ENCODE data around the gene KIF17. TPM values are rescaled to one million over a fixed set of nuclear protein-coding genes. Genes with fewer than 3 reads are reported as not detected.

The KIF17 gene
- total RNA-seq, 1 donor from 2014 or later, result 2.5 TPM

GRCh38 chr1:20695515-20695914, 22.3 kb downstream of the KIF17 start:
- Histone ChIP-seq H3K9me3 (no peaks in the 10 kb centered on the region), H3K4me3 (no peak overlapping the region), H3K4me1 (peaks cover 27% of the 10 kb centered on the region), H3K27ac (no peak overlapping the region), H3K36me3 (no peaks in the 10 kb centered on the region), H3K27me3 (no peaks in the 10 kb centered on the region)
- DNase-seq (ENCODE audit: extremely low spot score in 2 of 2), result no peak
- intact Hi-C loops (cut with DNase I), result no loop called here
- TF ChIP-seq CTCF (IDR thresholded peaks at IDR 0.05) (no peak), POLR2A (IDR thresholded peaks at IDR 0.05) (no peak), POLR2AphosphoS5 (IDR thresholded peaks at IDR 0.05; ENCODE audit: insufficient read depth in 1 of 2, low read depth in 1 of 2) (no peak)

DNA sequence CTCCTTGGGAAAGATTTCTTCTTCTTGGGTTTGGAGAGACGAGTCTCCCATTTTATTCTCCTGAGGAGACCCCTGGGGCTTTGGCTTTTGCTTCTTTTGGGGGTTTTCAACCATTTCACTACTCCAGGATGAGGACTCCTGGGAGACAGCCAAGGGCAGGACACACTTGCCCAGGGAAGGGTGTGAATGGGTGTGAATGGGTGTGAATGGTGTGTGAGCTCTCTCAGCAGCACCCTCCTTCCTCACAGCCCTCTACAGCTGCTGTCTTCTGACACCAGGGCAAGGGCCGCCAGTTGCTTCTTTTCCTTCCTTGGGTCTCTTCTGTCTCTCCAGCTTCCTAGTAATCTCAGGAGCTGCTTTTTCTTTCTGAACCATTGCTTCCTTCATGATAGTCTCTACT, 24.2 kb downstream of the KIF17 start:
- TF ChIP-seq CTCF (IDR thresholded peaks at IDR 0.05), result no peak
- TF ChIP-seq POLR2AphosphoS5 (IDR thresholded peaks at IDR 0.05; ENCODE audit: insufficient read depth in 1 of 2, low read depth in 1 of 2), result no peak
- TF ChIP-seq POLR2A (IDR thresholded peaks at IDR 0.05), result no peak
- intact Hi-C loops (cut with DNase I), result no loop called here
- no peak overlapping the region for H3K4me3 ChIP-seq

GRCh38 chr1:20691872-20692271, 25.9 kb downstream of the KIF17 start:
- intact Hi-C loops (cut with DNase I), result no loop called here
- H3K27me3 ChIP-seq, result no peaks in the 10 kb centered on the region
- no peak overlapping the region for H3K27ac ChIP-seq
- H3K9me3 ChIP-seq, result no peaks in the 10 kb centered on the region
- H3K36me3 ChIP-seq, result no peaks in the 10 kb centered on the region
- peaks cover 5% of the 10 kb centered on the region for H3K4me1 ChIP-seq
- no peak for TF ChIP-seq POLR2A (IDR thresholded peaks at IDR 0.05)
- TF ChIP-seq POLR2AphosphoS5 (IDR thresholded peaks at IDR 0.05; ENCODE audit: insufficient read depth in 1 of 2, low read depth in 1 of 2), result no peak
- no peak for TF ChIP-seq CTCF (IDR thresholded peaks at IDR 0.05)
- H3K4me3 ChIP-seq, result no peak overlapping the region
- DNase-seq (ENCODE audit: extremely low spot score in 2 of 2), result no peak

More for the DNA sequence above, 24.2 kb downstream of the KIF17 start:
- Histone ChIP-seq H3K36me3 (no peaks in the 10 kb centered on the region), H3K27me3 (no peaks in the 10 kb centered on the region), H3K9me3 (no peaks in the 10 kb centered on the region), H3K27ac (no peak overlapping the region), H3K4me1 (peaks cover 23% of the 10 kb centered on the region)
- no peak for DNase-seq (ENCODE audit: extremely low spot score in 2 of 2)

DNA sequence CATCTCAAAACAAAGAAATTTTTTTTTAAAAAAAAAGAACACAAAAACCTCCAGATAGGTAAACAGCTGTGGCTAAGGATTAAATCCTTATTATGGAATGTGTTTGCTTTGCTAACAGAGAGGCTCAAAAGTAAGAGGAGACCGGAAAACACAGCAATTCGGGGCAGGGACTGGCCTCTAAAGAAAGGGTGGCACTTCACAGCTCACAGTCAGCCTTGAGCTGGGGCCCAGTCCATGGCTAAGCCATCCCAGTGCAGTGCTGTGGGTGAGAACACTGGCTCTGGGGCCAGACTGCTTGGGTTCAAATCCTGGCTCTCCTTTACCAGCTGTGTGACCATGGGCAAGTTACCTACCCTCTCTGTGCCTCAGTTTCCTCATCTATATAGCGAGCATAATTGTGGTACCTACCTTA, 28.2 kb downstream of the KIF17 start:
- H3K4me1 ChIP-seq, result no peaks in the 10 kb centered on the region
- H3K36me3 ChIP-seq, result no peaks in the 10 kb centered on the region
- TF ChIP-seq CTCF (IDR thresholded peaks at IDR 0.05), result no peak
- no peak for TF ChIP-seq POLR2AphosphoS5 (IDR thresholded peaks at IDR 0.05; ENCODE audit: insufficient read depth in 1 of 2, low read depth in 1 of 2)
- TF ChIP-seq POLR2A (IDR thresholded peaks at IDR 0.05), result no peak
- H3K27ac ChIP-seq, result no peak overlapping the region
- no peak overlapping the region for H3K4me3 ChIP-seq
- intact Hi-C loops (cut with DNase I), result no loop called here
- no peaks in the 10 kb centered on the region for H3K27me3 ChIP-seq
- no peak for DNase-seq (ENCODE audit: extremely low spot score in 2 of 2)
- H3K9me3 ChIP-seq, result no peaks in the 10 kb centered on the region

DNA sequence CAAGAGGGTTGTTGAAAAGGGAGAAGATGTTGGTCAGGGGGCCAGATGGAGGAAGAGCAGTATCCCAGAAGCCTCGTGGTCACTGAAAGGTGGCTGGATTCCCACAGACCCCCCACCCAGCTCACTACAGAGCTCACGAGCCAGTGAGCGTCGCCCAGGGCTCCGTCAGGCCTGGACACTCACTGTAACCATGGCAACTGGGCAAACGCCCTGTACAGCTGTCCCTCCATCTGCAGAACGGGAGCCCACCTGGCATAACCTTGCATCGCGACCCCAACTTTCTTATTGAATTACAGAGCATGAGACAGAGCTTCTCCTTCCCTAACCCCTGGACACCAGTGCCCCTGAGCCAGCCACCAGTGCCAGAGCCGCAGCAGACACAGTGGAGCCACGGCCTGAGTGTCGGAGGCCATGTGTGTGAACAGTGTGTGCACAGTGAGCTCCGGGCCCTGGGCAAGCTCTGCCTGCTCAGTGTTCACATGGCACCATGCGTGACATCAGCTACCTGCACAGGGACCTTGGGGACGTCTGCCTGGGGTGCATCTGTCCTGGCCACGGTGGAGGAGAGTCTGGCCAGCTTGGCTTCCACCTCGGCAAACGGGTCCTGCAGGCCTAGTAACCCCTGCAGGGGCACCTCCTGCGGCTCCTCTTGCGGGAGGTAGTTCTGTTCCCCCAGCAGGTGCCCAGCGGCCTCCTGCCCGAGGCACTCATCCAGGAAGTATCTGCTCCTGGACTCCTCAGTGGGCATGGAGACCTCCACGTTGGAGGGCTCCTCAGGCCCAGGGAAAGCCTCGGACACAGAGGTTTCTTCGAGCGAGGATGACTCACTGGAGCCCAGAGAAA, 30.7 kb downstream of the KIF17 start:
- intact Hi-C loops (cut with DNase I), result no loop called here

More for the DNA sequence above, 30.7 kb downstream of the KIF17 start:
- no peaks in the 10 kb centered on the region for H3K4me1 ChIP-seq
- DNase-seq (ENCODE audit: extremely low spot score in 2 of 2), result no peak
- H3K4me3 ChIP-seq, result no peak overlapping the region
- H3K27ac ChIP-seq, result no peak overlapping the region
- H3K27me3 ChIP-seq, result no peaks in the 10 kb centered on the region
- no peaks in the 10 kb centered on the region for H3K36me3 ChIP-seq
- TF ChIP-seq POLR2A (IDR thresholded peaks at IDR 0.05), result no peak
- TF ChIP-seq CTCF (IDR thresholded peaks at IDR 0.05), result no peak
- no peak for TF ChIP-seq POLR2AphosphoS5 (IDR thresholded peaks at IDR 0.05; ENCODE audit: insufficient read depth in 1 of 2, low read depth in 1 of 2)
- no peaks in the 10 kb centered on the region for H3K9me3 ChIP-seq
